A549 (cell line): Measurements from ENCODE around the gene FUNDC1. TPM values are rescaled to one million over a fixed set of nuclear protein-coding genes. Genes with fewer than 3 reads are reported as not detected.
"Not testable (repeated sequence)": the region's sequence is repeated elsewhere in the genome, so short reads cannot be mapped to it uniquely, and the experiment has no call there.

Experiments
- ATAC-seq, 2 experiments: fragments of 200-7000 bp in 1 of 2; fragments of >200 bp in 1 of 2; cut with Nextera tagmentation in 1 of 2; cut with Tn5 transposase in 1 of 2; 3 replicates each; pipeline versions ENCODE4 v1.8.0 to v1.9.1; 2018 to 2020; ENCODE audit warnings: mild to moderate bottlenecking in 1 of 2, moderate library complexity in 1 of 2
- CTCF ChIA-PET: fragments of 300-600 bp; sonication (Branson Sonifier 250); formaldehyde crosslinking; extraction: SDS; loops from one replicate; lab custom pipeline; 2021; ENCODE audit warnings: antibody characterized with exemption, inconsistent platforms; lab: Yijun Ruan, JAX
- POLR2A ChIA-PET: fragments of 350-600 bp; formaldehyde crosslinking; extraction: SDS; loops from one replicate; lab custom pipeline; 2021; ENCODE audit warnings: antibody characterized with exemption, inconsistent platforms; lab: Yijun Ruan, JAX
- DNase-seq, 2 experiments: peaks; one replicate each; pipeline versions ENCODE4 v3.0.0 to v3.0.0-alpha.2; 2011 to 2016; ENCODE audit warnings: low read depth in 1 of 2, low spot score in 1 of 2
- FAIRE-seq: peaks from 2 replicates; lab custom pipeline; 2011; peaks lifted over from hg19 to GRCh38; lab: Jason Lieb, UNC
- H3K27ac ChIP-seq, 2 experiments: fragments of >200 bp; sonication (Bioruptor Twin); formaldehyde crosslinking; 3 replicates each; pipeline ENCODE4 v1.5.1; 2016 to 2017
- H3K4me1 ChIP-seq: fragments of >200 bp; sonication (Bioruptor Twin); formaldehyde crosslinking; 3 replicates; pipeline ENCODE4 v1.6.1; 2016
- H3K4me2 ChIP-seq: fragments of >200 bp; sonication (Bioruptor Twin); formaldehyde crosslinking; 3 replicates; pipeline ENCODE4 v1.6.1; 2016
- H3K4me3 ChIP-seq: fragments of >200 bp; sonication (Bioruptor Twin); formaldehyde crosslinking; 3 replicates; pipeline ENCODE4 v1.5.1; 2016
- H3K9me3 ChIP-seq: fragments of >200 bp; sonication (Bioruptor Twin); formaldehyde crosslinking; 3 replicates; pipeline ENCODE4 v1.6.1; 2016
- CBX8 ChIP-seq: fragments of 200-600 bp; sonication (generic); IDR thresholded peaks from 2 replicates; pipeline ENCODE4 v1.6.1; 2016
- CEBPB ChIP-seq, 2 experiments: fragments of >200 bp in 1 of 2; sonication (Bioruptor Twin) in 1 of 2; formaldehyde crosslinking in 1 of 2; IDR thresholded peaks; 2 replicates each; pipeline ENCODE4 v1.6.1; 2012 to 2016
- CHD4 ChIP-seq: fragments of 200-600 bp; sonication (generic); IDR thresholded peaks from 2 replicates; pipeline ENCODE4 v1.6.1; 2016; ENCODE audit warnings: antibody characterized with exemption, mild to moderate bottlenecking, borderline replicate concordance
- FOSB ChIP-seq: fragments of 250-450 bp; sonication (Bioruptor Pico); IDR thresholded peaks from 2 replicates; pipeline ENCODE4 v1.5.0; 2020; ENCODE audit warnings: mild to moderate bottlenecking, moderate library complexity
- FOXS1 ChIP-seq: fragments of 250-450 bp; sonication (Bioruptor Pico); IDR thresholded peaks from 2 replicates; pipeline ENCODE4 v1.5.0; 2020; ENCODE audit warnings: mild to moderate bottlenecking, moderate library complexity
- HOXB5 ChIP-seq: fragments of 250-450 bp; sonication (Bioruptor Pico); IDR thresholded peaks from 2 replicates; pipeline ENCODE4 v1.5.0; 2020; ENCODE audit warnings: mild to moderate bottlenecking, moderate library complexity
- JUN ChIP-seq, 2 experiments: fragments of >200 bp; sonication (Bioruptor Twin); formaldehyde crosslinking; IDR thresholded peaks; 2 replicates in 1 of 2; 3 replicates in 1 of 2; pipeline ENCODE4 v1.6.1; 2016 to 2017
- KDM1A ChIP-seq: fragments of 200-600 bp; sonication (generic); IDR thresholded peaks from 2 replicates; pipeline ENCODE4 v1.6.1; 2016; ENCODE audit warnings: low read depth, mild to moderate bottlenecking
- NPAS2 ChIP-seq: fragments of 250-450 bp; sonication (Bioruptor Pico); IDR thresholded peaks from 2 replicates; pipeline ENCODE4 v1.8.0; 2022; ENCODE audit warnings: mild to moderate bottlenecking, moderate library complexity, borderline replicate concordance
- PHF8 ChIP-seq: fragments of 200-600 bp; sonication (generic); IDR thresholded peaks from 2 replicates; pipeline ENCODE4 v1.6.1; 2016; ENCODE audit warnings: low read depth, mild to moderate bottlenecking, antibody characterized with exemption, moderate library complexity, borderline replicate concordance
- POLR2A ChIP-seq: IDR thresholded peaks from 2 replicates; pipeline ENCODE4 v1.6.1; 2012; ENCODE audit warnings: mild to moderate bottlenecking, low read length
- RCOR1 ChIP-seq: fragments of 150-350 bp; IDR thresholded peaks from 2 replicates; pipeline ENCODE4 v1.6.1; 2014; ENCODE audit warnings: antibody characterized with exemption, low read length, low read depth
- RFX5 ChIP-seq: fragments of 450-650 bp; IDR thresholded peaks from 2 replicates; pipeline ENCODE4 v1.7.1; 2014; ENCODE audit warnings: antibody characterized with exemption, mild to moderate bottlenecking, moderate library complexity
- SREBF2 ChIP-seq: fragments of 450-650 bp; IDR thresholded peaks from 2 replicates; pipeline ENCODE4 v1.6.1; 2014; ENCODE audit warnings: mild to moderate bottlenecking, moderate library complexity
- TP53 ChIP-seq: fragments of 250-450 bp; sonication (Bioruptor Pico); IDR thresholded peaks from 2 replicates; pipeline ENCODE4 v1.5.0; 2021; ENCODE audit warnings: mild to moderate bottlenecking, moderate library complexity
- ZC3H11A ChIP-seq: fragments of 450-650 bp; IDR thresholded peaks from 2 replicates; pipeline ENCODE4 v1.6.1; 2014; ENCODE audit warnings: antibody characterized with exemption, mild to moderate bottlenecking
- ZNF302 ChIP-seq: fragments of 250-450 bp; sonication (Bioruptor Pico); IDR thresholded peaks from 2 replicates; pipeline ENCODE4 v1.9.0; 2021; ENCODE audit warnings: inconsistent platforms, mild to moderate bottlenecking, moderate library complexity
- ZSCAN20 ChIP-seq: fragments of 250-450 bp; sonication (Bioruptor Pico); IDR thresholded peaks from 2 replicates; pipeline ENCODE4 v1.8.0; 2022; ENCODE audit warnings: mild to moderate bottlenecking, moderate library complexity
- WGBS: methylation state at CpG from one replicate; pipeline ENCODE4 v1.1.6; 2017; ENCODE audit errors: missing lambda C conversion rate; 5-methylcytosine and 5-hydroxymethylcytosine counted together
- polyA plus RNA-seq, 4 experiments: library from polyadenylated mRNA; depleted of rRNA in 3 of 4; stranded (reverse); fragments of >200 nt; fragmentation: RNase III in 1 of 4; extraction: RNeasy Plus Mini Kit Qiagen cat#74134 plus additional on column Dnase treatment in 1 of 4; gene quantifications; 2 replicates in 3 of 4; 3 replicates in 1 of 4; pipeline ENCODE4 v1.2.3, GENCODE V29; 2011 to 2017
- TF ChIP-seq, protein P1 (sequence below): fragments of >200 bp; sonication (Bioruptor Twin); formaldehyde crosslinking; IDR thresholded peaks from 3 replicates; pipeline ENCODE4 v1.6.1; 2016
- TF ChIP-seq, protein P2 (sequence below): fragments of 450-650 bp; IDR thresholded peaks from 2 replicates; pipeline ENCODE4 v1.6.1; 2014; ENCODE audit warnings: antibody characterized with exemption
- TF ChIP-seq, protein P3 (sequence below): fragments of >200 bp; sonication (Bioruptor Twin); formaldehyde crosslinking; IDR thresholded peaks from 2 replicates; pipeline ENCODE4 v1.6.1; 2016

FUNDC1 gene
- polyA plus RNA-seq, 2 of the 4 experiments (the other 2 are of a cell fraction), result 37.4 to 37.6 TPM

DNA sequence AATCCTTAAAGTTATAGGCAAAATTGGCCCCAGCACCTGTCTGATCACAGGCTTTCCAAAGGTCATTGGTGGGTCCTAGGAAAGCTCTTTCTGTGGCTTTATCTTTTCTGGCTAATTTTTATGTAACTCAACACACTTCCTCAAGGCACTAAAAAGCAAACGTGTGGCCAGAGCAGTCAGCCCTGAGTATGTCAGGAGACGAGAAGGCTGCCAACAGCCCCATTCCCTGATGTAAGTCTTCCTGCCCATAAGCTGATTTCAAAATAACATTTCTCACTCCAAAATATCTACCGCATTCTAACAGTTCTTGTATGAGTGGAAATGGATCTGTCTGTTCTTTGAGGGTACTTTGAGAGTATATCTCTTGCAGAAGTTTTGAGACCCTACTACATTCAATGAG is 25.5 kb upstream of the FUNDC1 start:
- FAIRE-seq (no peak), ATAC-seq (no peak), DNase-seq (no peak)
- ChIA-PET POLR2A (no interaction called here), CTCF (no interaction called here)
- Histone ChIP-seq H3K27ac (no peak overlapping the region), H3K4me2 (no peak overlapping the region), H3K4me3 (no peak overlapping the region), H3K9me3 (peaks cover 9% of the 10 kb centered on the region; the same call in 1 of the 3 replicates), H3K4me1 (0 out of 3 replicates have a peak, but pooled peaks cover 6% of the 10 kb centered on the region)
- no peak for TF ChIP-seq NPAS2 (CRISPR knock-in tag)
- TF ChIP-seq, protein P1, sequence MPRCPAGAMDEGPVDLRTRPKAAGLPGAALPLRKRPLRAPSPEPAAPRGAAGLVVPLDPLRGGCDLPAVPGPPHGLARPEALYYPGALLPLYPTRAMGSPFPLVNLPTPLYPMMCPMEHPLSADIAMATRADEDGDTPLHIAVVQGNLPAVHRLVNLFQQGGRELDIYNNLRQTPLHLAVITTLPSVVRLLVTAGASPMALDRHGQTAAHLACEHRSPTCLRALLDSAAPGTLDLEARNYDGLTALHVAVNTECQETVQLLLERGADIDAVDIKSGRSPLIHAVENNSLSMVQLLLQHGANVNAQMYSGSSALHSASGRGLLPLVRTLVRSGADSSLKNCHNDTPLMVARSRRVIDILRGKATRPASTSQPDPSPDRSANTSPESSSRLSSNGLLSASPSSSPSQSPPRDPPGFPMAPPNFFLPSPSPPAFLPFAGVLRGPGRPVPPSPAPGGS, result no peak
- no peak for TF ChIP-seq KDM1A
- TF ChIP-seq ZSCAN20 (CRISPR knock-in tag), result no peak
- no peak for TF ChIP-seq TP53 (CRISPR knock-in tag)
- WGBS, result 62% methylated on average over 3 of the region's 3 CpGs

DNA sequence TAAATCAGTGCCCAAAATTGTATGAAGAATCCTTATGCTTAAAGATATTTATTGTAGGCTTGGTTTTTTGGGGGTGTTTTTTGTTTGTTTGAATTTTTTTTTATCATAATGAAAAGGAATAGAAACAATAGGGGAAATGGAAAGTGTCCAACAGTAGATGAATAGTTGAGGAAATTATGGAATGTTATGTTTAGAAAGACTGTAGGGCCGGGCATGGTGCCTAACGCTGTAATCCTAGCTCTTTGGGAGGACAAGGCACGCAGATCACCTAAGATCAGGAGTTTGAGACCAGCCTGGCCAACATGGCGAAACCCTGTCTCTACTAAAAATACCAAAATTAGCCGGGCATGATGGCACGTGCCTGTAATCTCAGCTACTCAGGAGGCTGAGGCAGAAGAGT is 19.2 kb upstream of the FUNDC1 start:
- WGBS, result 82% methylated on average over 6 of the region's 6 CpGs
- CTCF ChIA-PET, H3K4me1 ChIP-seq, H3K4me3 ChIP-seq, H3K9me3 ChIP-seq, H3K27ac ChIP-seq, ATAC-seq, FAIRE-seq, POLR2A ChIA-PET, H3K4me2 ChIP-seq, DNase-seq: not testable (repeated sequence)

DNA sequence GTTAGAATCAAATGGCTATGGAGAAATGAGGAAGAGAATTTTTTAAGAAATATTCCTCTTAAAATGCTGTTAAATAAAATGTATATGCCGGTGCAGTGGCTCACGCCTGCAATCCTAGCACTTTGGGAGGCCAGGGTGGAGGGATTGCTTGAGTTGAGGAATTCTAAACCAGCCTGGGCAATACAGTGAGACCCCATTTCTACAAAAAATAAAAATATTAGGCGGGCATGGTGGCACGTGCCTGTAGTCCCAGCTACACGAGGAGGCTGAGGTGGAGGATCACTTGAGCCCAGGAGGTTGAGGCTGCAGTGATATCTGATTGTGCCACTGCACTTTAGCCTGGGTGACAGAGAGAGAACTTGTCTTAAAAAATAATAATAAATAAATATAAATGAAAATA is 7.9 kb upstream of the FUNDC1 start:
- Histone ChIP-seq H3K4me1 (no peaks in the 10 kb centered on the region), H3K4me3 (no peak overlapping the region), H3K27ac (no peak overlapping the region), H3K9me3 (no peaks in the 10 kb centered on the region), H3K4me2 (no peak overlapping the region)
- ChIA-PET CTCF (no interaction called here), POLR2A (no interaction called here)
- ATAC-seq (no peak), DNase-seq (no peak), FAIRE-seq (no peak)
- 73% methylated on average over 5 of the region's 5 CpGs for WGBS
- TF ChIP-seq FOSB (CRISPR knock-in tag) (no peak), ZSCAN20 (CRISPR knock-in tag) (no peak), RFX5 (no peak), CBX8 (no peak), RCOR1 (no peak), ZNF302 (CRISPR knock-in tag) (no peak), ZC3H11A (no peak)

DNA sequence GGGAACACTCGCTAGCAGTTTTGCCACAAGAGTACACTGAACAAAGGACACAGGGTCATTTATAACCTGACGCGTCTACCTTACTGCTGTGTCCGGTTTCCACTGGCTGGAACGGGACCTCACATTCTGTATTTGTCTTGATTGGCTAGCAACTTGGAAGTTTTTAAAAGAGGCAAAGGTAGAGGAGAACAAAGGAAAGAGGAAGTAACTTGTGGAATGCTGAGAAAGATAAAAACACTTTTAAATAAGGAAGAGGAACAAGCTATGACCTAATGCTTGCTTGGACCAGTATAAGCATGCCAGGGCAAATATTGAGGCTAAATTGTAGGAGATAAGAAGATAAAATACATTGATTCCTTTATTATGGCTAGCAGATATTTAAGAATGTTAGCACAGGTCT is 2.8 kb upstream of the FUNDC1 start:
- CTCF ChIA-PET, result interaction anchor here (1.1 kb wide), 1 partner anchor 84 kb away, joined by 3 read pairs; no protein-coding TSS in a partner anchor
- ATAC-seq, POLR2A ChIA-PET, H3K4me2 ChIP-seq, FAIRE-seq, H3K9me3 ChIP-seq, H3K4me3 ChIP-seq, H3K27ac ChIP-seq, DNase-seq: not testable (repeated sequence)
- H3K4me1 ChIP-seq, result peaks cover 14% of the 10 kb centered on the region; the same call in 2 of the 3 replicates
- 83% methylated on average over 5 of the region's 5 CpGs for WGBS

DNA sequence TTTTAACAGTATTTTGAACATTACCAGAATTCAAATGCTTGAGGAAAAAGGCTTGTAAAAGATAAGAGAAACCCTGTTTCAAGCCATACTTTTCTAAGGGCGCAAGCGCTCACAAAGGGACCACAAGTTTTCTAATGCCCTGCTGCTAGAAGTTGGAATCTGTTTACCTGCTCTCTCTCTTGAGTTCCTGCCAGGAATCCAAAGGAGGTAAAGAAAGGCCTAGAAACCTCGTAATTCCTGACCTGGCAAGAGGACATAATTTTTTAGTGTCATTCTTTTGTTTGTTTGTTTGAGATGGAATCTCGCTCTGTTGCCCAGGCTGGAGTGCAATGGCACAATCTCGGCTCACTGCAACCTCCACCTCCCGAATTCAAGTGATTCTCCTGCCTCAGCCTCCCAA is 1.4 kb upstream of the FUNDC1 start:
- H3K9me3 ChIP-seq, result no peaks in the 10 kb centered on the region
- TF ChIP-seq, protein P2, sequence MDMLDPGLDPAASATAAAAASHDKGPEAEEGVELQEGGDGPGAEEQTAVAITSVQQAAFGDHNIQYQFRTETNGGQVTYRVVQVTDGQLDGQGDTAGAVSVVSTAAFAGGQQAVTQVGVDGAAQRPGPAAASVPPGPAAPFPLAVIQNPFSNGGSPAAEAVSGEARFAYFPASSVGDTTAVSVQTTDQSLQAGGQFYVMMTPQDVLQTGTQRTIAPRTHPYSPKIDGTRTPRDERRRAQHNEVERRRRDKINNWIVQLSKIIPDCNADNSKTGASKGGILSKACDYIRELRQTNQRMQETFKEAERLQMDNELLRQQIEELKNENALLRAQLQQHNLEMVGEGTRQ, result no peak
- TF ChIP-seq CEBPB (IDR thresholded peaks at IDR 0.05), result no peak
- no peak for TF ChIP-seq CHD4
- TF ChIP-seq, protein P3, sequence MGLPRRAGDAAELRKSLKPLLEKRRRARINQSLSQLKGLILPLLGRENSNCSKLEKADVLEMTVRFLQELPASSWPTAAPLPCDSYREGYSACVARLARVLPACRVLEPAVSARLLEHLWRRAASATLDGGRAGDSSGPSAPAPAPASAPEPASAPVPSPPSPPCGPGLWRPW, result no peak
- no peak for TF ChIP-seq JUN (IDR thresholded peaks at IDR 0.05)
- no peak for TF ChIP-seq PHF8
- no peak for TF ChIP-seq POLR2A
- no peak for TF ChIP-seq HOXB5 (CRISPR knock-in tag)
- TF ChIP-seq ZC3H11A, result no peak
- TF ChIP-seq SREBF2, result no peak
- no peak for TF ChIP-seq FOXS1
- no peak for TF ChIP-seq ZSCAN20 (CRISPR knock-in tag)
- TF ChIP-seq, all 56 proteins: peak for 0
- H3K4me3 ChIP-seq, result no peak overlapping the region
- POLR2A ChIA-PET, result no interaction called here
- no peak for FAIRE-seq
- no peak for DNase-seq
- CTCF ChIA-PET, result no interaction called here
- no peak overlapping the region for H3K27ac ChIP-seq
- H3K4me2 ChIP-seq, result no peak overlapping the region
- peaks cover 14% of the 10 kb centered on the region; the same call in 2 of the 3 replicates for H3K4me1 ChIP-seq
- 91% methylated on average over 6 of the region's 6 CpGs for WGBS
- ATAC-seq, result no peak
